ENCODE data around the gene PCP2. TPM values are rescaled to one million over a fixed set of nuclear protein-coding genes. Genes with fewer than 3 reads are reported as not detected.

The PCP2 gene
- total RNA-seq, 1 experiment from 2014 or later: not detected

DNA sequence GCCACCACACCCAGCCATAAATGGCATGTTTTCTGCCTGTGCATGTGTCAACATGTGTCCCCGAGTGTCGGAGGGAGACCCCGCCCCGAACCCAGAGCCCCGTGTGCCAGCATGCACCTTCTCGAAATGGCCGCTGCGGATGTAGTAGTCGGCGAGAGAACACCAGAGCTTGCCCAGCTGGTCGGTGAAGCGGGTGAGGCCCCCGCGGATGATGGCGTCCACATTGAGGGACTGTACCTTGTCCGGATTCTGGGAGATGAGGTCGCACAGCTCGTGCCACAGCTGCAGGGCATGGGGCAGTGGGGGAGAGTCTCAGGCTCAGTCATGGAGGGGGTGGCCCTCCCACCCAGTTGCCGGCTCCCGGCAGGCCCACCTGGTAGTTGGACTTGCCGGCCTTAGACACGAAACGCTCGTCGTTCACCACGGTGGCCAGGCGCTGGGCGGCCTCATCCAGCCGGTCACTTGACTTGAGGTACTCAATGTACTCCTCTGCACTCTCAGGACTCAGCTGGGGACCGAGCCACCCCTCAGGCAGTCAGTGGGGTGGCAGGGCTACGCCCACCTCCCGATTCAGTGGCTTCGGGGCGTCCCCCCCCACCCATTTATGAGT lies 7.7 kb downstream of the PCP2 start:
- Mint-ChIP-seq H3K9me3 (no peaks in the 10 kb centered on the region; a peak in 2 of 5 replicates), H3K4me3 (no peak overlapping the region), H3K36me3 (ENCODE audit: insufficient read depth in 1 of 3, low read depth in 3 of 3) (peaks cover 22 to 44% (median 37%) of the 10 kb centered on the region in 3 experiments; a peak in 6 of 7 replicates), H3K27me3 (ENCODE audit: low read depth) (no peaks in the 10 kb centered on the region; the same call in 1 of the 2 replicates), H3K4me1 (peaks cover 15 to 26% of the 10 kb centered on the region in 2 experiments), H3K27ac (no peak overlapping the region)
- Histone ChIP-seq H3K9ac (ENCODE audit: extremely low read depth, insufficient read length, low read length) (no peak overlapping the region), H3K23ac (ENCODE audit: insufficient read length, low read depth, low read length) (no peak overlapping the region), H3K79me1 (ENCODE audit: insufficient read depth, low read depth, low read length, poor library complexity, severe bottlenecking) (peaks cover 20% of the 10 kb centered on the region), H2AFZ (ENCODE audit: low read length) (no peak overlapping the region), H4K91ac (ENCODE audit: insufficient read length, low read depth, low read length) (no peak overlapping the region), H3K27me3 (ENCODE audit: insufficient read depth, low read length) (peaks cover 2% of the 10 kb centered on the region; the same call in 1 of the 2 replicates), H2AK5ac (ENCODE audit: insufficient read length, low read length) (no peak overlapping the region), H4K20me1 (ENCODE audit: control insufficient read depth, insufficient read depth, insufficient read length) (no peaks in the 10 kb centered on the region), H2BK15ac (ENCODE audit: low read depth, low read length) (no peak overlapping the region), H3K9me3 (ENCODE audit: control insufficient read depth, low read depth, low read length) (no peaks in the 10 kb centered on the region), H3K4me2 (ENCODE audit: insufficient read depth, insufficient read length, low read length) (no peak overlapping the region), H3K4me1 (ENCODE audit: insufficient read depth, low read length) (no peaks in the 10 kb centered on the region), H3K56ac (ENCODE audit: insufficient read length, low read depth, low read length) (no peak overlapping the region), H4K5ac (ENCODE audit: insufficient read length, low read depth, low read length) (no peak overlapping the region), H3K79me2 (ENCODE audit: insufficient read depth, low read length) (peaks cover 28% of the 10 kb centered on the region; the same call in 1 of the 2 replicates), H2BK20ac (ENCODE audit: low read depth, low read length, poor library complexity, severe bottlenecking) (no peak overlapping the region), H2BK5ac (ENCODE audit: insufficient read length, low read length) (no peak overlapping the region), H3K18ac (ENCODE audit: insufficient read length, low read depth, low read length) (no peak overlapping the region), H2BK12ac (ENCODE audit: insufficient read length, low read depth, low read length) (no peak overlapping the region), H4K8ac (replicated peaks; ENCODE audit: insufficient read length, low read depth, low read length) (no peak overlapping the region), H3K14ac (ENCODE audit: insufficient read depth, low read length) (no peak overlapping the region), H2BK120ac (ENCODE audit: low read depth, low read length, poor library complexity, severe bottlenecking) (no peak overlapping the region), H3K4ac (ENCODE audit: low read depth, low read length) (no peak overlapping the region), H3T11ph (ENCODE audit: low read length) (no peak overlapping the region), H3K27ac (ENCODE audit: insufficient read length, low read depth, low read length) (no peak overlapping the region), H3K23me2 (ENCODE audit: insufficient read length, low read depth, low read length, poor library complexity, severe bottlenecking) (peaks cover 14% of the 10 kb centered on the region)
- TF ChIP-seq, protein P1, sequence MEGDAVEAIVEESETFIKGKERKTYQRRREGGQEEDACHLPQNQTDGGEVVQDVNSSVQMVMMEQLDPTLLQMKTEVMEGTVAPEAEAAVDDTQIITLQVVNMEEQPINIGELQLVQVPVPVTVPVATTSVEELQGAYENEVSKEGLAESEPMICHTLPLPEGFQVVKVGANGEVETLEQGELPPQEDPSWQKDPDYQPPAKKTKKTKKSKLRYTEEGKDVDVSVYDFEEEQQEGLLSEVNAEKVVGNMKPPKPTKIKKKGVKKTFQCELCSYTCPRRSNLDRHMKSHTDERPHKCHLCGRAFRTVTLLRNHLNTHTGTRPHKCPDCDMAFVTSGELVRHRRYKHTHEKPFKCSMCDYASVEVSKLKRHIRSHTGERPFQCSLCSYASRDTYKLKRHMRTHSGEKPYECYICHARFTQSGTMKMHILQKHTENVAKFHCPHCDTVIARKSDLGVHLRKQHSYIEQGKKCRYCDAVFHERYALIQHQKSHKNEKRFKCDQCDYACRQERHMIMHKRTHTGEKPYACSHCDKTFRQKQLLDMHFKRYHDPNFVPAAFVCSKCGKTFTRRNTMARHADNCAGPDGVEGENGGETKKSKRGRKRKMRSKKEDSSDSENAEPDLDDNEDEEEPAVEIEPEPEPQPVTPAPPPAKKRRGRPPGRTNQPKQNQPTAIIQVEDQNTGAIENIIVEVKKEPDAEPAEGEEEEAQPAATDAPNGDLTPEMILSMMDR (conservative IDR thresholded peaks at IDR 0.05): no peak
- WGBS (ENCODE audit: extremely low coverage, insufficient read length, low lambda C conversion rate): no CpG with 5 or more reads among the region's 34 CpGs
- DNase-seq: no peak
